Skin of body (tissue), 2 donors: ENCODE measurements around the gene ACD. TPM values are rescaled to one million over a fixed set of nuclear protein-coding genes. Genes with fewer than 3 reads are reported as not detected.
"Not testable (repeated sequence)": the region's sequence is repeated elsewhere in the genome, so short reads cannot be mapped to it uniquely, and the experiment has no call there.

ENCODE experiments used
- DNase-seq: peaks from one replicate; lab custom pipeline; 2025; lab: John Stamatoyannopoulos, UW
- total RNA-seq: library from RNA; depleted of rRNA; stranded (reverse); fragments of >200 nt; gene quantifications from one replicate; pipeline ENCODE4 v1.2.3, GENCODE V29; 2014

The ACD gene
- total RNA-seq: 6.6 TPM

GRCh38 chr16:67659675-67660563, at the start of gene ACD:
Gene ACD, minus strand, starts transcription at chr16:67660260. Its CDS starts 40 bp downstream, at chr16:67660220.
- DNase-seq: peak; percentile 85

DNA sequence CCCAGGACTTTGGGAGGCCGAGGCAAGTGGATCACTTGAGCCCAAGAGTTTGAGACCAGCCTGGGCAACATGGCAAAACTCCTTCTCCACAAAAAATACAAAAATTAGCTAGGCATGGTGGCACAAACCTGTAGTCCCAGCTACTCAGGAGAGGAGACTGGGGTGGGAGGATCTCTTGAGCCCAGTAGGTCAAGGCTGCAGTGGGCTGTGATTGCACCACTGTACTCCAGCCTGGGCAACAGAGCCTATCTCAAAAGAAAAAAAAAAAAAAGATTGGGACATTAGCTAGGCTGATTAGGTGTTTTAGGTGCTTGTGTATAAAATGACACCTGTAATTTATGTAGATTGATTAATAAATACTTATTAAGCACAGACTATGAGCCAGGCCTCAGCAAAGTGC, 49.0 kb upstream of the ACD start:
- no peak for DNase-seq

DNA sequence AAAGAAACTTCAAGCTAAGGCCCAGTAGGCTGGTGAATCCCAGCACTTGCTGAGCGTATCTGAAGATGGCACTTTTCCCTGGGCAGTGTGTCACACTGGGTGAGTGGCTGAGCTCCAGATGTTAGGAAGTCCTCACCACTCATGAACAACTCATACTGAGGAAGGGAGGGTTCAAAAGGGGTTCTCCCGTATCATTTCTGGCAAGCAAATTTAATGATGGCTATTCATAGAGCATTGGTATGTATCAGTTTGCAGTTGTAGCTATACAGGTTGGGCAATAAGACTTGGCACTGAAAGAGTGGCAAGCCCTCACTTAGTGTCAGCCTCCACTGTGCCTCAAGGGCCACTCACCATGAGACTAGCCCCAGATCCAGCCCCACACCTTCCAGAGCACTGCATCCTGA, 48.3 kb upstream of the ACD start:
- no peak for DNase-seq

GRCh38 chr16:67707790-67708189, 47.7 kb upstream of the ACD start:
- DNase-seq: no peak

DNA sequence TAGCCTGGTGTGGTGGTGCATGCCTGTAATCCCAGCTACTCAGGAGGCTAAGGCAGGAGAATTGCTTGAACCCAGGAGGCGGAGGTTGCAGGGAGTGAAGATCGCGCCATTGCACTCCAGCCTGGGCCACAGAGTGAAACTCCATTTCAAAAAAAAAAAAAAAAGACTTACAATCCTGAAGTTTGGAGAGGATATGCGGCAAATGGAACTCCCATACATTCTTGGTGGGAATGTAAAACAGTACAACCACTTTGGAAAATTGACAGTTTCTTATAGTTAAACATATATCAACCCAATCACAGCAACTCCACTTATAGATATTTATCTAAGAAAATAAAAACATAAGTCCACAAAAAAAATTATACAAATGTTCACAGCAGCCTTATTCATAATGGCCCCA, 47.1 kb upstream of the ACD start:
- DNase-seq: no peak

GRCh38 chr16:67704110-67704509, 44.0 kb upstream of the ACD start:
- no peak for DNase-seq

DNA sequence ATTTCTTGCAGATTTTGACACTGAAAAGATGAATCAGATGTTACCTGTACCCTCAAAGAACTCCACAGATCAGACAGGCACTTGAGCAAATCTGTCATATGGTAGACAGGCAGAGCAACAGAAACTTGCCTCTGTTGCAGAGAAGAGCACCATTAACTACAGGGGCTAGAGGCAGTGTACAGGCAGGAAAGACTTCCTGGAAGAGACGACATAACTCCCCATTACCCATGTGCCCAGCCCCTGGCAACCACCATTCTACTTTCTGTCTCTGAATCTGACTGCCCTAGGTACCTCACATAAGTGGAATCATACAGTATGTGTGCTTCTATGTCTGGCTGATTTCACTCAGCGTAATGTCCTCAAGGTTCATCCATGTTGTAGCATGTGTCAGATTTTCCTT, 43.6 kb upstream of the ACD start:
- DNase-seq: no peak

- DNase-seq: no peak
Measured at GRCh38 chr16:67702130-67702529, 42.1 kb upstream of the ACD start.

- DNase-seq: no peak
Measured at GRCh38 chr16:67701420-67701819, 41.4 kb upstream of the ACD start.

GRCh38 chr16:67699265-67699664, 39.2 kb upstream of the ACD start:
- no peak for DNase-seq

- no peak for DNase-seq
Measured at GRCh38 chr16:67697422-67698185, 37.5 kb upstream of the ACD start.

DNA sequence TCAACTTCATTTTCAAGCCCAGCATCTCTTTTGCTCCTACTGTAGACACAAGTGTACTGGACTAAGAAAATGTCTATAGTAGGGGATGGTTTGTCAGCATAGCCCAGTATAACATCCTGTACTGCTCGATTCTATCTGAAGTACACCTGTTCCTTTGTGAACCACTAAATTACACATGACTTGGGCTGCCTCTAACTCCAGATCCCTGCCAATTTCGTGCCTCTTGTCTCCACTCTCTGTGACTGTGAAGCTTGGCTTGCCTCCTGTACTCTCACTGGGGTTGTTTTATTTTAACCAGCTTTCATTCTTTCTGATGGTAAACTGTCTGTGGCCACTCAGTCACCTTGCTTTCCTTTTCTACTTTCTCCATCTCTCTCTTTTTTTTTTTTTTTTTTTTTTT, 34.6 kb upstream of the ACD start:
- DNase-seq: no peak

- not testable (repeated sequence) for DNase-seq
Measured at GRCh38 chr16:67693517-67694285, 33.6 kb upstream of the ACD start.

DNA sequence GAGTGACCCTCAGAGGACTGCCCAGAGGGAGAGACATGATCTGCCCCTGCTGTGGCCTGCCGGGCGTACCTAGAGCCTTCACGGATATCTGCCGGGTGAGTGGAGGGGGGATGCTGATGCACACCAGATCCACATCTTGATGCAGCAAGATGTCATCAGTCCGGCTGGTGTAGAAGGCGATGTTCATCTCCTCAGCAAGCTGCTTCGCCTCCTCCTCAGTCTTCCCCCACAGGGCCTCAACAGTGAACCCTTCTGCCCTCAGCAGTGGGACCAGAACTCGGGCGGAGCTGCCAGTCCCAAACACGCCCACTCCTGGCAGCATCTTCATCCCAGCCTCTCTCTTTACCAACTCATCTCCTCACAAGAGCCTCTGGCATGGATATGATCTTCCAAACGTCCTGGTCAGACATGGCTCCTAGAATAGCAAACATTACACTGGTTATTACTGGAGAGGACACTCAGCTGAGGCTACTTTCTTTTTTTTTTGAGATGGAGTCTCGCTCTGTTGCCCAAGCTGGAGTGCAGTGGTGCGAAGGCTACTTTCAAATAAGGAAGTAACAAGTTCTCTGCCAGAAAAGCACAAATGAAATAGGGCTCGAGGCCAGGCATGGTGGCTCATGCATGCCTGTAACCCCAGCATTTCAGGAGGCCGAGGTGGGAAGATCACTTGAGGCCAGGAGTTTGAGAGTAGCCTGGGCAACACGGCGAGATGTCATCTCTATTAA, 25.5 kb upstream of the ACD start:
- DNase-seq: no peak

- no peak for DNase-seq
Measured at GRCh38 chr16:67683767-67684166, 23.7 kb upstream of the ACD start.

GRCh38 chr16:67679935-67680897, 20.2 kb upstream of the ACD start:
- DNase-seq: no peak

- no peak for DNase-seq
Measured at GRCh38 chr16:67678354-67679023, 18.4 kb upstream of the ACD start.

DNA sequence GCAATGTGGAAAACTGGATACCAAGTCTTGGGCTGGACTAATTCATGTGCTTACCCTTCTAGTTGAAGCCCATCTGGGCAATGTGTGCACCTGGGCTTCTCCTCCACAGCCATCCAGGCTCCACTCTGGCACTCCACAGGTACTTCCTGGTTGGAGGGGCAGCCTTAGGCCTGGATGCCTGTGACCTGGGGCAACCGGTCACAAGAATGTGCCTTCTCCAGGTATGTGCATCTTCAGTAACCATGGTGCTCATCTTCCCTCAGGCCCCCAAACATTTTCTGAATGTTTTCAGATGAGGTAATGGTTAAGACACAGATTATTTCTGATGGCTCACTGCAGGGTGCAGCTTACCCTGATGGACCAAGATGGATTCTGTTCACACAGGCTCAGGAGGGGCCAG, 17.7 kb upstream of the ACD start:
- DNase-seq: no peak

- no peak for DNase-seq
Measured at GRCh38 chr16:67676939-67677338, 16.9 kb upstream of the ACD start.
